T-cell (primary cell): ENCODE measurements around the gene SLC24A4. TPM values are rescaled to one million over a fixed set of nuclear protein-coding genes. Genes with fewer than 3 reads are reported as not detected.

Experiments
- ATAC-seq, 4 experiments: fragments of 200-7000 bp in 3 of 4; fragments of 150-1000 bp in 1 of 4; cut with Tn5 transposase; replicated peaks in 1 of 4; 1 replicate in 3 of 4; 2 replicates in 1 of 4; pipeline ENCODE4 v1.10.0; 2021; ENCODE audit warnings: moderate library complexity in 3 of 4, mild to moderate bottlenecking in 2 of 4, moderate number of reproducible peaks in 1 of 4
- CTCF ChIA-PET, 2 donors: fragments of 300-600 bp; sonication (Branson Sonifier 250); formaldehyde crosslinking; loops; one replicate each; lab custom pipeline; 2022; ENCODE audit warnings: antibody characterized with exemption in 2 of 2; lab: Charles Lee
- POLR2A ChIA-PET, 2 donors: fragments of 300-600 bp; sonication (Branson Sonifier 250); formaldehyde crosslinking; loops; one replicate each; lab custom pipeline; 2022; ENCODE audit warnings: antibody characterized with exemption in 2 of 2; lab: Charles Lee
- DNase-seq, 35 experiments: peaks; one replicate each; pipeline versions ENCODE4 v3.0.0 to v3.0.0-alpha.2; 2013 to 2023
- H3K27ac ChIP-seq: one replicate; pipeline ENCODE4 v1.5.1; 2013; ENCODE audit warnings: low read length
- H3K27me3 ChIP-seq, 2 experiments: replicated peaks in 1 of 2; 1 replicate in 1 of 2; 2 replicates in 1 of 2; pipeline versions ENCODE4 v1.6.1 to v1.7.0; 2013; ENCODE audit warnings: low read length in 1 of 2, mixed read lengths in 1 of 2; ENCODE audit not compliant: control insufficient read depth in 2 of 2, insufficient read depth in 2 of 2; ENCODE audit errors: extremely low read depth in 1 of 2
- H3K36me3 ChIP-seq, 2 donors: 1 replicate in 1 of 2; 2 replicates in 1 of 2; pipeline versions ENCODE4 v1.6.1 to v1.7.0; 2013; ENCODE audit warnings: low read length in 1 of 2; ENCODE audit not compliant: control insufficient read depth in 2 of 2, insufficient read depth in 1 of 2; ENCODE audit errors: extremely low read depth in 1 of 2
- H3K4me1 ChIP-seq, 2 experiments: 1 replicate in 1 of 2; 2 replicates in 1 of 2; pipeline versions ENCODE4 v1.6.1 to v1.7.0; 2013; ENCODE audit warnings: low read length in 2 of 2, mixed read lengths in 1 of 2; ENCODE audit not compliant: insufficient read depth in 2 of 2, control insufficient read depth in 1 of 2; ENCODE audit errors: extremely low read depth in 1 of 2
- H3K4me3 ChIP-seq, 2 donors: 1 replicate in 1 of 2; 2 replicates in 1 of 2; pipeline versions ENCODE4 v1.5.1 to v1.7.0; 2013; ENCODE audit warnings: mild to moderate bottlenecking in 2 of 2, low read length in 1 of 2, moderate library complexity in 1 of 2; ENCODE audit not compliant: control insufficient read depth in 1 of 2; ENCODE audit errors: extremely low read depth in 1 of 2
- H3K9me3 ChIP-seq: 2 replicates; pipeline ENCODE4 v1.7.0; 2013
- H3K27ac Mint-ChIP-seq, 2 donors: one replicate each; pipeline ENCODE4 v1.8.0; 2020 to 2021; ENCODE audit warnings: mild to moderate bottlenecking in 2 of 2, mixed read lengths in 2 of 2
- H3K27me3 Mint-ChIP-seq, 2 donors: one replicate each; pipeline ENCODE4 v1.8.0; 2021 to 2022; ENCODE audit warnings: mixed read lengths in 2 of 2
- H3K36me3 Mint-ChIP-seq: one replicate; pipeline ENCODE4 v1.8.0; 2021; ENCODE audit warnings: mixed read lengths
- H3K4me1 Mint-ChIP-seq, 3 donors: one replicate each; pipeline ENCODE4 v1.8.0; 2020 to 2022; ENCODE audit warnings: mixed read lengths in 3 of 3, mild to moderate bottlenecking in 1 of 3
- H3K4me3 Mint-ChIP-seq, 3 donors: one replicate each; pipeline ENCODE4 v1.8.0; 2020 to 2022; ENCODE audit warnings: mild to moderate bottlenecking in 3 of 3, mixed read lengths in 3 of 3, moderate library complexity in 3 of 3
- H3K9me3 Mint-ChIP-seq, 3 donors: one replicate each; pipeline ENCODE4 v1.8.0; 2020 to 2022; ENCODE audit warnings: mixed read lengths in 3 of 3
- WGBS: methylation state at CpG from one replicate; pipeline ENCODE4 v1.1.5; 2013; ENCODE audit warnings: missing lambda C conversion rate; ENCODE audit not compliant: insufficient coverage; 5-methylcytosine and 5-hydroxymethylcytosine counted together
- total RNA-seq, 35 experiments: library from RNA in 6 of 35; stranded (reverse) in 6 of 35; fragments of 120-200 nt in 1 of 35; gene quantifications; one replicate each; pipeline versions ENCODE4 v1.2.1 to v1.2.4 and lab custom pipeline; 2013 to 2026

Gene SLC24A4
- total RNA-seq, 5 donors from 2014 or later (not counting 1 experiment from before 2014, with no cell fraction given), result 0.14 to 0.15 TPM; not detected in 3

DNA sequence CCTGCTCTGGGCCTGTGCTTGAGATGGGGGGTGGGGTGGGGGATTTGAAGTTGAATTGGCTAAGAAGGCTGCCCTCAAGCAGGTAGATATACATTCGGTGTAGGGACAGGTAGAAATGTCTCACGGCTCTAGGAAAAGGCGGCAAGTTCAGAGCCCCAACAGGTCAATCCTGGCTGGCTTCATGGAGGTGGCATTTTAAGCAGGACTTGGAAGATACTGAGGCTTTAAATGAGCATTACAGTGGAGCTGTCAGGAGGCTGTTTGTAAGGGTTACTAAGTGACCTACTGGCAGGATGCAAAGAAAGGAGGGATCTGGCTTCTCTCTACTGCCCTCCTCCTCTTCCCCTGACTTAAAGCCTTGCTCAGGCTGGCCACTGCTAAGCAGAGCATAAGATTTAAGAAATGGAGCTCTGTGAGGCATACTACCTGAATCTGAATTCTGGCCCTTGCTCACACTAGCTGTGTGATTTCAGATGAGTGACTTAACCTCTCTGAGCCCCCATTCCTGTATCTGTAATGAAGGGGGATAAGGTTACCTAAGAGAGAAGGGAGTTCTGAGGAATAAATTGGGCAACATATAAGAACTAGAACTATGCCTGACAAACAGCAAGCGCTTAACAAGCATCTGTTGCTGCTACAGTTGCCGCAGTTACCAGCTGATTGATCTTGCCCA, 61.6 kb downstream of the SLC24A4 start:
- no peak overlapping the region for H3K27ac ChIP-seq
- H3K4me1 Mint-ChIP-seq, result no peaks in the 10 kb centered on the region
- POLR2A ChIA-PET, result no interaction called here
- no peak overlapping the region for H3K4me3 ChIP-seq
- no peaks in the 10 kb centered on the region for H3K9me3 ChIP-seq
- WGBS, result 78% methylated on average over 5 of the region's 5 CpGs
- ATAC-seq (no peak), DNase-seq (no peak)
- no peaks in the 10 kb centered on the region for H3K36me3 ChIP-seq
- H3K4me1 ChIP-seq, result no peaks in the 10 kb centered on the region
- CTCF ChIA-PET, result interaction anchor here in 1 of 2 donors (0.9 kb wide), 1 partner anchor 1343 kb away, joined by 5 read pairs; no protein-coding TSS in a partner anchor
- H3K9me3 Mint-ChIP-seq, result no peaks in the 10 kb centered on the region
- H3K27me3 Mint-ChIP-seq, result peaks cover 0 to 2% of the 10 kb centered on the region in 2 donors
- H3K4me3 Mint-ChIP-seq, result no peak overlapping the region
- no peaks in the 10 kb centered on the region for H3K36me3 Mint-ChIP-seq
- no peak overlapping the region for H3K27ac Mint-ChIP-seq
- peaks cover 0 to 10% of the 10 kb centered on the region in 2 experiments for H3K27me3 ChIP-seq

DNA sequence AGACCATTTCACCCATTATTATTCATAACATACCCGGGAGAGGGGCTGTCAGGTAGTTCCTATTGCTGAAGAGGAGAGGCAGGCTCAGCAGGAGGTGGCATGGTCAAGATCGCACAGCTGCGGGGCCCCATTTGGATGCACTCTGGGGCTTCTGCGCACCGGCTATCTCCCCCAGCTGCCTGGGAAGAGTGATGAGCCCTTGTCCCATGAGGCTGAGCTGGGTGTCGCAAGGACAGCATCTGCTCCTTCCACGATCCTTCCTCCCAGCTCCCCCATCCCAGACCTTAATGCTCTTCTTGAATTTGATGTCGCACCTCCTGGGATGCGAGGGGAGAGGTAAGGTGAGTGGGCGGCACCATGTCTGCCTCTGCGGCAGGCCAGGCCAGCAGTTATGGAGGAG, 62.6 kb downstream of the SLC24A4 start:
- H3K27me3 Mint-ChIP-seq, result peaks cover 0 to 2% of the 10 kb centered on the region in 2 donors
- H3K4me3 ChIP-seq, result no peak overlapping the region
- CTCF ChIA-PET, result no interaction called here
- no peaks in the 10 kb centered on the region for H3K9me3 ChIP-seq
- POLR2A ChIA-PET, result no interaction called here
- H3K4me3 Mint-ChIP-seq, result no peak overlapping the region
- WGBS, result 90% methylated on average over 3 of the region's 11 CpGs
- no peak for DNase-seq
- H3K27ac Mint-ChIP-seq, result no peak overlapping the region
- H3K27me3 ChIP-seq, result peaks cover 0 to 8% of the 10 kb centered on the region in 2 experiments
- ATAC-seq, result no peak
- H3K36me3 Mint-ChIP-seq, result no peaks in the 10 kb centered on the region
- H3K27ac ChIP-seq, result no peak overlapping the region
- no peaks in the 10 kb centered on the region for H3K4me1 Mint-ChIP-seq
- no peaks in the 10 kb centered on the region for H3K9me3 Mint-ChIP-seq
- H3K4me1 ChIP-seq, result no peaks in the 10 kb centered on the region
- H3K36me3 ChIP-seq, result no peaks in the 10 kb centered on the region

DNA sequence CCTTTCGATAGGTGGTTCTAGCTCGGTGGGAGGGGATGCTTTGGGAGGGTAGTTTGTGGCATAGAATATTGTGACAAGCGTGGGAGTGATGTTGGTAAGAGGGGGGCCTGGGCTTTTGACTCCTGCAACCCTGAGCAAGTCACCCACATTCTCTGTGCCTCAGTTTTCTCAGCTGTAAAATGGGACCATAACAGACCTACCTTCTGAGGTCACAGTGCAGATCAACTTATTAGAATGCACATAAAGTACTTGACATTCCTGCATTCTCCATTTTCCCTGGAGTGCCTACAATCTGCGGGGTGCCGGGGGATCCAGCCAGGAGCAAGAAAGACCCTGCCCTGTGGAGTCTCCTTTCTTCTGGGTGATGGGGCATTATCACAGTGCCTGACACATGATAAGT, 63.2 kb downstream of the SLC24A4 start:
- no peak overlapping the region for H3K4me3 ChIP-seq
- WGBS, result 82% methylated on average over 2 of the region's 5 CpGs
- DNase-seq (no peak), ATAC-seq (no peak)
- ChIA-PET POLR2A (no interaction called here), CTCF (no interaction called here)
- H3K27ac ChIP-seq, result no peak overlapping the region
- no peaks in the 10 kb centered on the region for H3K9me3 ChIP-seq
- H3K4me3 Mint-ChIP-seq, result no peak overlapping the region
- no peaks in the 10 kb centered on the region for H3K36me3 Mint-ChIP-seq
- H3K27ac Mint-ChIP-seq, result no peak overlapping the region
- H3K27me3 ChIP-seq, result peaks cover 0 to 8% of the 10 kb centered on the region in 2 experiments
- no peaks in the 10 kb centered on the region for H3K9me3 Mint-ChIP-seq
- H3K36me3 ChIP-seq, result no peaks in the 10 kb centered on the region
- H3K27me3 Mint-ChIP-seq, result peaks cover 0 to 2% of the 10 kb centered on the region in 2 donors
- no peaks in the 10 kb centered on the region for H3K4me1 ChIP-seq
- H3K4me1 Mint-ChIP-seq, result no peaks in the 10 kb centered on the region

DNA sequence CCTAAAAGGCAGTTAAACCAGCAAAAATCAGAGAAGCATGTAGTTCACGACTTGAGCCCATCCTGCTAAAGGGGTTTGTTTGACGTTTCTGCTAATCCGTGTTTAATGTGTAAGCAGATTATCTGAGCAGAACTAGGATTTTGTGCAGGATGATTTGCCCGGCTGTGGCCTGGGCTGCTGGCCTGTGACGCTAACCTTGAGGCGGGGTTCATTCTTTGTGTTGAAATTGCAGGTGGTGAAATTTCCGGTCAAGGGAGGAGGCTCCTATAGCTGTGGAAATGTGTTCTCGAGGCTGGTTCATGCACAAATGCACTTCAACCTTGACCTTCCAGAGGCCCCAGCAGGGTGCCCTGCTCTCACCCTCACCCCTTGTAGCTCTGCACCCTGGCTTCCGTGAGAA, 63.7 kb downstream of the SLC24A4 start:
- Histone ChIP-seq H3K36me3 (no peaks in the 10 kb centered on the region), H3K27me3 (peaks cover 0 to 8% of the 10 kb centered on the region in 2 experiments), H3K4me3 (no peak overlapping the region), H3K4me1 (no peaks in the 10 kb centered on the region), H3K9me3 (no peaks in the 10 kb centered on the region), H3K27ac (no peak overlapping the region)
- Mint-ChIP-seq H3K9me3 (no peaks in the 10 kb centered on the region), H3K27ac (no peak overlapping the region), H3K27me3 (peaks cover 0 to 2% of the 10 kb centered on the region in 2 donors), H3K4me3 (no peak overlapping the region), H3K36me3 (no peaks in the 10 kb centered on the region), H3K4me1 (no peaks in the 10 kb centered on the region)
- 100% methylated on average over 3 of the region's 9 CpGs for WGBS
- ATAC-seq (no peak), DNase-seq (peak in 1 of 35 experiments; percentile 19)
- ChIA-PET CTCF (no interaction called here), POLR2A (no interaction called here)

DNA sequence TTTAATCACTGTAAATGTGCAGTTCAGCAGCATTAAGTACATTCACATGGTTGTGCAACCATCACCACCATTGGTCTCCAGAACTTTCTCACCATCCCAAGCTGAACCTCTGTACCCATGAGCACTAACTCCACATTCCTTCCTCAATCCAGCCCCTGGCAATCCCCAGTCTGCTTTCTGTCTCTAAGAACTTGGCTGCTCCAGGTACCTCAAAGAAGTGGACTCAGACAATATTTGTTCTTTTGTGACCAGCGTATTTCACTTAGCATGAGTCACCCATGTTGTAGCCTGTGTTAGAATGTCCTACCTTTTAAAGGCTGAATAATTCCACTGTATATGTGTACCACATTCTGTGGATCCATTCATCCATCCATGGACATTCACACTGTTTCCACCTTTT, 64.6 kb downstream of the SLC24A4 start:
- ChIA-PET POLR2A (no interaction called here), CTCF (no interaction called here)
- Mint-ChIP-seq H3K4me1 (no peaks in the 10 kb centered on the region), H3K27me3 (peaks cover 0 to 2% of the 10 kb centered on the region in 2 donors), H3K9me3 (no peaks in the 10 kb centered on the region), H3K36me3 (no peaks in the 10 kb centered on the region), H3K27ac (no peak overlapping the region), H3K4me3 (no peak overlapping the region)
- Histone ChIP-seq H3K4me3 (no peak overlapping the region), H3K27me3 (peaks cover 0 to 8% of the 10 kb centered on the region in 2 experiments), H3K36me3 (no peaks in the 10 kb centered on the region), H3K9me3 (no peaks in the 10 kb centered on the region), H3K27ac (no peak overlapping the region), H3K4me1 (no peaks in the 10 kb centered on the region)
- no peak for ATAC-seq
- DNase-seq, result no peak
- 100% methylated on average over 1 of the region's 1 CpG for WGBS

DNA sequence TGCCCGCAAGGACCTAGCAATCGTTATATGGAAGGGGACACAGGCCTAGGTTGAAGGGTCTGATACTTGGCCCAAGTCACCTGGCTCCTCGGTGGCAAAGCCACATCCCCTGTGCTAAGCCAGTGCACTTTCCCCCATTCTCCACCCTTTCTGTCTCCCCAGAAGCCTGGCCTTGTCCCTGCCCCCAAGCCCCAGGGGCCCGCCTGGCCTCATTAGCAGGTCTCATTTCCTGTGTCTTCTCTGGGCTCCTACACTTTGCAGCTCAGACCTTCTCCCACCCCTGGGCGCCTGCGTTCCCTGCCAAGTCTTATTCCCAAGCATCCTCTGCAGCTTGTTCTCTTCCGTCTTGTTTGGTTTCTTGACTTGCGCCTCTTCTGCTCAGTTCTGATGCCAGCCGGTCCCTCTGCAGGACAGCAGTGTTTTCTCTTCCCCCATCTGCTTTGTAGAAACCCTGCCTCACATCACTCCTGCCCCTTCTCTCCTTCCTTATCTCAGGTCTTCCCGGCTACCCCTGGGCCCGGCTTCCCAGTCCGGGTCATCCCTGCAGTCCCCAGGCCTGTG, 66.7 kb downstream of the SLC24A4 start:
- no peak overlapping the region for H3K27ac Mint-ChIP-seq

More for the DNA sequence above, 66.7 kb downstream of the SLC24A4 start:
- Histone ChIP-seq H3K9me3 (no peaks in the 10 kb centered on the region), H3K4me1 (no peaks in the 10 kb centered on the region), H3K4me3 (no peak overlapping the region), H3K36me3 (no peaks in the 10 kb centered on the region), H3K27ac (no peak overlapping the region), H3K27me3 (peaks cover 0 to 8% of the 10 kb centered on the region in 2 experiments)
- Mint-ChIP-seq H3K36me3 (no peaks in the 10 kb centered on the region), H3K9me3 (no peaks in the 10 kb centered on the region), H3K27me3 (peaks cover 0 to 4% of the 10 kb centered on the region in 2 donors), H3K4me1 (no peaks in the 10 kb centered on the region), H3K4me3 (no peak overlapping the region)
- ATAC-seq (no peak), DNase-seq (no peak)
- CTCF ChIA-PET, result no interaction called here
- 75% methylated on average over 12 of the region's 12 CpGs for WGBS
- POLR2A ChIA-PET, result no interaction called here
